ENCODE measurements around the gene GIT1.
"Not testable (repeated sequence)": the region's sequence is repeated elsewhere in the genome, so short reads cannot be mapped to it uniquely, and the experiment has no call there.

GIT1 gene

DNA sequence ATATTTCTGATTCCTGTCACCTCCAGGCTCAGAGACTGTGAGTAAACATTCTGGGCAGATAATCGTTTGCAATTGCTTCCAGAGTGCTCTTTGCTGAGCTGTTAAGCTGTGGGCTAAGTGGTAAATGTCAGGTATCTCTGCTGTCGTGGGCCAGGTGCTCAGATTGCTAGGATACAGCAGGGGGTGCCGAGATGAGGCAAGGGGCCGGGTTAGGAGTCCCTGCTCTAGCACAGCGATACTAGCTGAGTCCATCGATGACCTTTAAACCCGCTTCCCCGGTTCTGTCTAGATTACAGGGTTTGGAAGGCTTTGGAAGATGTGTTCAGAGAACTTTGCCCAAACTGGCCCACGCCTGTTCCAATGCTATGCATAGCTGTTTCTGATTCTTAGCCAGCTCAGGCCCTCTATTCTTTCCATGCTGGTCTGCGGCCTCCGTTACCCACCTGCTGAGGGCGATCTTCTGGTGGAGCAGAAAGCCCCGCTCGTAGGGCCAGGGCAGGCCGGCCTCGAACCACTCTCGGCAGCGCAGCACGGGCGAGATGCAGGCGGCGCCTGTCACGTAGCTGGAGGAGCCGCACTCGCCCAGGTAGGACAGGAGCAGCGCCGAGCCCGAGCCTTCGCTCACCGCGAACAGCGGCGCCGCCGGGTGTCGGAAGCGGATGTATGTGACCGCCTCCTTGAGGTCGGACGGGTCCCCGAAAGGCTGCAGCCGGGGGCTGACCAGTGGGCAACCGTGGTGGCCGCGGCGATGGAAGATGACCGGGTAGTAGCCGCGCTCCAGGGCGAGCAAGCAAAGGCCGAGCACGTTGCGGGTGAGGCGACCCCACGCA is 23.6 kb downstream of the GIT1 start:
- peak; percentile 78 for DNase-seq

GRCh38 chr17:29563816-29564215 is 25.6 kb downstream of the GIT1 start:
- peak; percentile 74 for DNase-seq

DNA sequence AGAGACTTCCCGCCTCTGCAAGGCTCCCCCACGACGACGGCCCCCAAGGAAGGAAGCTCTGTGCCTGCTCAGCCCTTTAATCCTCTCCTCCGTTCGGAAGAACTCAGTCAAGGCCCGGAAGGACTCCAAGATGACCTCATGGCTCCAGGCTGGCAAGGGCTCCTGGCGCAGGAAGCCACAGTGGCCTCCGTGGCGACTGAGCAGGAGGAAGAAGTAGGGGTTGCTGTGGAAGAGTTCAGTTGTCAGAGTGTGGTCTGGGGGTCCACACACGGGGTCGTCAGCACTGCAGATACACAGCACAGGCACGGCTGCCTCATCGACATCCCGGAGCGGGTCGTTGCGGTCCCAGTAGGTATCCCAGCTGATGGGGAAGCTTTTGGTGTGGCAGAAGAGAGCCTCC is 26.8 kb downstream of the GIT1 start:
- DNase-seq, result no peak

- DNase-seq, result no peak
Measured at GRCh38 chr17:29561554-29562517, 27.6 kb downstream of the GIT1 start.

DNA sequence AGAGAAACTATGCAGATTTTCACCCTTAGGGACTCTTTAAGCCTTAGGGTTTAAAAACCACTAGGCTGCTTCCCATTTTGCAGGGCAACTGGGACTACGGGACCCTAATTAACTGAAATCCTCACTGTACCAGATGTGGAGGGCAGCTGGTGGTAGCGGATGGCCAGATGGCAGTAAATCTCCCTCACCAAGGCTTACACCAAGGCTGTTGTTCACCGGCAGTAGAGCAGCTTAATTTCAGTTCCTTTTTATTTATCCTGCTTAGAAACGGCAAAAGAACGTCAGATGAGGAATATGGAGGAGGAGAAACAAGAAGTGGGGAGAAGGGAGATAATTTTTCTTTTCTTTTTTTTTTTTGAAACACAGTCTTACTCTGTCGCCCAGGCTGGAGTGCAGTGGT is 29.1 kb downstream of the GIT1 start:
- peak; percentile 85 for DNase-seq

DNA sequence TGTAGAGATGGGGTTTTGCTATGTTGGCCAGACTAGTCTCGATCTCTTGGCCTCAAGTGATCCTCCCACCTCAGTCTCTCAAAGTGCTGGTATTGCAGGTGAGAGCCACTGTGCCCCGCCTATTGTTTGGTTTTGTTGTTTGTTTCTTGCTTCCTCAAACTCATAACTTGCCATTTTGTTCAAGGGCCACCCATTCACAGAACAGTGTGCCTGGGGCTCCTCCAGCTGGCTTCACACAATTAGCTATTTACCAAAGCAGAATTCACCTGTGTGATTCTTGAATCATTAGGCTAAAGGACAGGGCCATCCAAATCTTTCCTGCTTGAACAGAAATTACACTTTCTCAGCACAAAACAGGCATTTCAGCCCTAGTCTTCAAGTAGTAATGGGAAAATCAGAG is 29.8 kb downstream of the GIT1 start:
- peak; percentile 68 for DNase-seq

DNA sequence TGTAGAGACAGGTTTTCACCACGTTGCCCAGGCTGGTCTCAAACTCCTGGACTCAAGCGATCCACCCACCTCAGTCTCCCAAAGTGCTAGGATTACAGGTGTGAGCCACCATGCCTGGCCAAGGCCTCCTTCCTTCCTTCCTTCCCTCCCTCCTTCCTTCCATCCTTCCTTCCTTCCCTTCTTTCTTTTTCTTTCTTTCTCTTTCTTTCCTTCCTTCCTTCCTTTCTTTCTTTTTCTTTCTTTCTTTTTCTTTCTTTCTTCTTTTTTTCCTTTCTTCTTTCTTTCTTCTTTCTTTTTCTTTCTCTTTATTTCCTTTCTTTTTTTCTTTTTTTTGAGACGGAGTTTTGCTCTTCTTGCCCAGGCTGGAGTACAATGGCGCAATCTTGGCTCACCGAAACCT is 31.3 kb downstream of the GIT1 start:
- not testable (repeated sequence) for DNase-seq

DNA sequence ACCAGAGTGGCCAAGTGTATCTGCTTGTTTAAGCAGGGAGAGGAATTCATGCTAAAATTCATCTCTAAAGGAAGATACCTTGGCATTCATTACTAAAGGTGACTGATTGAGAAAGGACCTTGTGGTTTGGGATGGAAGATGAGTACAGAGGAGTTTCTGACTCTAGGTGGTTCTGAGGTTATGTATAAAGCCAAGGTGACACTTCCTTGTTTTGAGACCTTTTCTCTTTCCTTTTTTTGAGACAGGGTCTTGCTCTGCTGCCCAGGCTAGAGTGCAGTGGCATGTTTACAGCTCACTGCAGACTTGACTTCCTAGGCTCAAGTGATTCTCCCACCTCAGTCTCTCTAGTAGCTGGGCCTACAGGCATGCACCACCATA is 31.7 kb downstream of the GIT1 start:
- no peak for DNase-seq

- DNase-seq, result no peak
Measured at GRCh38 chr17:29557085-29557738, 32.2 kb downstream of the GIT1 start.

DNA sequence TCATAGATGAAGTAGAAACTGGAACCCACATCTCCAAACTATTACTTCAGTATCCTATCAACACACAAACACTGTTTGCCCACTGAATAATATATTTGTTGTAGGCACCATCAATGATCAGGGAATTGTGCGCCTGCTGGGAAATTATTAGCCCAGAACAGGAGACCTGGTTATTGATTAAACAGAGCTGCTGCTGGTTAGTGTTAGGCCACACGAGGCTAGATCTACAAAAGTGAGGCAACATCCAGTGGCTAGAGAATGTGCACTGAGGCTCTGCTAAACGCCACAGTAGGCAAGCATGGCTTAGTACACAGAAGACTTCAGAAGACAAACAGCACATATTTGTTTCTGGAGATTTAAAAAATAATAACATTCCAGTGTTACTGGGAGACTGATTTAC is 33.6 kb downstream of the GIT1 start:
- no peak for DNase-seq

DNA sequence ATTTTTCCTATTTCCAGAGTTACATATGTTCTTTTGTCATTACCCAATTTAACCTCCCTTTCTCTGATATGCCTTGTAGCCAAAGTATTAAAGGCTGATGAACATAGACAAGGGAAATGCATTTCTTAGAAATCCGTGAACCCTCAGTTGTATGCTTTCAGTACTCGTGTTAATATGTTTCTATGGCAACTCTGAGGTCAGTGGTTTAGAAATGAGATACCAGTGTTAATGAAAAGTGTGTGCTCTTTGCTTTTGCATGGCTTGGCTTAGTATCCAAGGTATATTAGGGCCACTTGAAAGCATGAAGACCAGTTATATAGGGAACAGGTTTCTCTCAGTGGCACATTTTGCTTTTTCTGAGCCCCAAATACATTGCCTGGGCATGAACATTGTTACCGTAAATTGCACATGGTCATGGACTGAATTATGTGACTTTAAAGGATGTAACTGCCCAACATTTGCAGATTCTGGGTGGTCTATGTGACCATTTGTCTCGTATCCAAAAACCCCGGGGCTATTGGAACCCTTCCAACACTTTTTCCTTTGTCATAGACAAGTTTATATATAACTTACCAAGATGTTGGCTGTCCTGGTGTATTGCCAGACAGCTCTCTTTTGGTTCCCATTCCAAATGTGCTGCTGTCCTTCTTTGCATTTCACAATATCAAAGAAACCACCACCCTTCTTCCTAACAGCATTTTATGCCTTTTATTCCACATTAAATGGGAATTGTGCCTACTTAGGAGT is 40.1 kb downstream of the GIT1 start:
- DNase-seq, result no peak

DNA sequence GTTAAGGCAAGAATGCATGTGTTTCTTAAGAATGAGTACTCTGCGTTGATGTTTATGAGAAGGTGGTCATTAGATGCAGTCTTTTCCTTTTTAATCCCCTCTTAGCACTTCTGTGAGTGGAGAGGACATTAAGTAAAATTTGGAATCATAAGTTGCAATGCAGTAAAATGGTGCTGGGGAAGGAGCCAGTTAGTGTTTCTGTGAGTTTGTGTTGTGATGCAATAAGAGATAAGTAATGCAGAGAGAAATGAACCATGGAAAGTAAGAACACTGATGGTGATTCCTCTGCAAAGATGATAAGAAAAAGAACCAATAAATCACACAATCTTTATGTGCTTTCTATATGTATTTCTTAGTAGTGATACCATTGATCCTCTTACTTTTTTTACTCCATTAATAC is 42.6 kb downstream of the GIT1 start:
- DNase-seq, result no peak

DNA sequence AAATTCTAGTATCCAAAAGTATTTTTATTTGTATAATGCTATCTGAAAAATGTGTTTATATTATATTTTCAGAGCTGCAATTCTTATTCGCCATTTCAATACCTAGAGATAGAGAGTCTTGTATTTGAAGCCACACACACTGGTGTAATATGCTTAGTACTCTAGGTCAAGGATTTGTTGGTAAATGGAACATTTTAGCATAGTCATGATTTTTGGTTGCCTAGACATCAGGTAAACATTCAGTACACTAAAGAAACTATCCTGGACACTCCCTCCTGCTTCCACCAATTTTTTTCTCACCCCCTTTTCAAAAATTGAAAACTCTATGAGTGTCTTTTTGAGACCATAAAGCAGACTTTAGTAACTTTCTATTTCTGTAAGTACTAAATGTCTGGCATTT is 43.4 kb downstream of the GIT1 start:
- no peak for DNase-seq

DNA sequence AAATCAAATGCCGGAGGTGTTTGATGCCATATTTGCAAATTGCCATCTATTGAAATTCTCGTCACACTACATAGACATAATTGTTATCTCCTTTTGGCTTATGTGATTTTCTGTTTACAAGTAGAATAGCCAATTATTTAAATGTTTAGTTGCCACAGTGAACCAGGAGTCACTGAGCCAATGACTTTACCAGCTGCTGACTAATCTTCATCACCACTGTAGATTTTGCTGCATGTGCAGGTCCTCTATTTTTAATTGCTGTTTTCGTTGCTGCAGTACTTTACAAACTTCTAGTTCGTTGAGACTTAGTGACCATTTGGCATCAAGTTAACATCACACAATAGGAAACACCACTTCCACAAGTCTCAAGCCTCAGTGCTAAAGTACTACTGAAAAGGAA is 45.4 kb downstream of the GIT1 start:
- DNase-seq, result no peak

DNA sequence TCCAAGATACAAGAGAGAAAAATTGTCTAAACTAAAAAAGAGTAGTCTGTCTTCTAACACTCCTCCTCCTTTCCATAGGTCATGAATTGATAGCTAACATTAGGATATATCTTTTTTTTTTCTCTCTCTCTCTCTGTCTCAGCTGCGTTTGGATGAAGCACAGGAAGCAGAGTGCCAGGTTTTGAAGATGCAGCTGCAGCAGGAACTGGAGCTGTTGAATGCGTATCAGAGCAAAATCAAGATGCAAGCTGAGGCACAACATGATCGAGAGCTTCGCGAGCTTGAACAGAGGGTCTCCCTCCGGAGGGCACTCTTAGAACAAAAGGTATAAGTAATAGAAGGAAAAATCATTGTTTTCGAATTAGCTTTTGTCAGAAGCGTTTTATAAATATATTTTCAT is 55.5 kb downstream of the GIT1 start:
- no peak for DNase-seq

DNA sequence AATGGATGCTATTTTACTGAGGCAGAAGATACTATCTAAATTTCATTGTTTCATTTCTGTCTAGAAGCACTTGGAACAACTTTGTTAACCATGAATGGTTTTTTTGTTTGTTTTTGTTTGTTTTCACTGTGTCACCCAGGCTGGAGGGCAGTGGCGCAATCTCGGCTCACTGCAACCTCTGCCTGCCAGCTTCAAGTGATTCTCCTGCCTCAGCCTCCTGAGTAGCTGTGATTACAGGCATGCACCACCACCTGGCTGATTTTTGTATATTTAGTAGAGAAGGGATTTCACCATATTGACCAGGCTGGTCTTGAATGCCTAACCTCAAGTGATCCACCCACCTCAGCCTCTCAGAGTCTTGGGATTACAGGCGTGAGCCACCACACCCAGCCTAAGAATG is 63.1 kb downstream of the GIT1 start:
- no peak for DNase-seq

GRCh38 chr17:29524692-29525091 is 64.8 kb downstream of the GIT1 start:
- DNase-seq, result no peak
